Thoracic aorta endothelial cell (primary cell): ENCODE measurements around the gene SLC2A6. TPM values are rescaled to one million over a fixed set of nuclear protein-coding genes. Genes with fewer than 3 reads are reported as not detected.

Source experiments
- total RNA-seq: library from RNA; depleted of rRNA; stranded (reverse); fragments of >200 nt; gene quantifications from 2 replicates; pipeline ENCODE4 v1.2.3, GENCODE V29; 2012

SLC2A6 gene, protein sequence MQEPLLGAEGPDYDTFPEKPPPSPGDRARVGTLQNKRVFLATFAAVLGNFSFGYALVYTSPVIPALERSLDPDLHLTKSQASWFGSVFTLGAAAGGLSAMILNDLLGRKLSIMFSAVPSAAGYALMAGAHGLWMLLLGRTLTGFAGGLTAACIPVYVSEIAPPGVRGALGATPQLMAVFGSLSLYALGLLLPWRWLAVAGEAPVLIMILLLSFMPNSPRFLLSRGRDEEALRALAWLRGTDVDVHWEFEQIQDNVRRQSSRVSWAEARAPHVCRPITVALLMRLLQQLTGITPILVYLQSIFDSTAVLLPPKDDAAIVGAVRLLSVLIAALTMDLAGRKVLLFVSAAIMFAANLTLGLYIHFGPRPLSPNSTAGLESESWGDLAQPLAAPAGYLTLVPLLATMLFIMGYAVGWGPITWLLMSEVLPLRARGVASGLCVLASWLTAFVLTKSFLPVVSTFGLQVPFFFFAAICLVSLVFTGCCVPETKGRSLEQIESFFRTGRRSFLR
- 19.0 and 33.8 TPM in 2 replicates for total RNA-seq

DNA sequence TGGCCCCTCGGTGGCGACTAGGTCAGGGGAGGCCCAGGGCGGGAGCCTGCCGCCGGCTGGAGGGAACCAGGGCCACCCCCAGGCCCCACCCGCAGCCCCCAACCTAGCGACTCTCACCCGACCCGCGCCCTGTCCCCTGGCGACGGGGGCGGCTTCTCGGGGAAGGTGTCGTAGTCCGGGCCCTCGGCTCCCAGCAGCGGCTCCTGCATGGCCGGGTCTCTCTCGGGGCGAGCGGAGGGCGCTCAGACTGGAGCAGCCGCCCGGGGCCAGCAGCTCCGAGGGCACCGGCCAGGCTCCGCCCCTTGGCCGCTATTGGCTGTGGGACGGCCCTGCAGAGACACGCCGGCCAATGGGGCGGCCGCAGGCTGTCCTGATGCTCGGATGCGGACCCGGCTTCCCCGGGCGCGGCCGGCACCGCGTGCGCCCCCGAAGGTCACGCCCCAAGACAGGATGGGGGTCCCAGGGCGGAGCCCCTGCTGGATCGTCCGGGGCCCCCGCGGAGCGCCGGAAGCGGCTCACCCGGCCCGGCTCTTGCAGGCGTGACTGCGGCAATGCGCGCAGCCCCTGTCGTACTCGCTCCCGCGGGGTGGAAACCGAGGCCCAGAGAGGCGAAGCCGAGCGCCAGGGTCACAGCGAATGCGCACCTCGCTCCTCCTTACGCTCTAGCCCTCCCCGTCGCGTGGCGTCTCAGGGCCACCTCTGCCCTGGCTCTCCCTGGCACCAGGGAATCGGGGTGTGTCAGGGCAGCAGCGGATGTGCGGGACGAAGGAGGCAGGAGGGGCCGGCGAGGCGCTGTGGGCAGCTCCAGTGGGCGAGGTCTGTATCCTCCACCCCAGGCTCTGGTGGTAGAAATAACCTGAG is at the start of gene SLC2A6:
Gene SLC2A6 (minus strand): TSS at position 249 of the 861 bp plus-strand sequence. CDS start 40 bp downstream, at position 209.

DNA sequence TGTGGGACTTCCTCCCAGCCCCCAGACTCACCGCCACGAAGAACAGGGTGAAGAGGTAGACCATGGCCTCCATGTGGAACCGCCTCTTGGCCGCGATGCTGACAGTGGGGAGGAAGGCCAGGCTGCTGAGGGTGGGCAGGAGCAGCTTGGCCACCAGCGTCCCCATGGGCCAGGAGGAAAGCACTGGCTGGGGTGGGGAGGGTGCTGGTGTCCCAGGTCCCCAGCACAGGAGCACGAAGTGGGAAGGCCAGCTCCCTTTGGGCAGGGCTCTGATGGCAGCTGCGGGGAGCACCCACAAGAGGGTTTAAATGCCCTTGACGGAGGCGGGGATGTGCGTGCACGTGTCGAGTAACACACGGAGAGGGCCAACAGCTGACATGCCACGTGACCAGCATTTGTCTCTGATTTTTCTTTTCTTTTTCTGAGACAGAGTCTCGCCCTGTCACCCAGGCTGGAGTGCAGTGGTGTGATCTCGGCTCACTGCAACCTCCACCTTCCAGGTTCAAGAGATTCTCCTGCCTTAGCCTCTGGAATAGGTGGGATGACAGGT is 45.9 kb upstream of the SLC2A6 start, which contains the start of gene MYMK:
Gene MYMK (minus strand): TSS at position 281 of the 550 bp plus-strand sequence. CDS start 115 bp downstream, at position 166.

DNA sequence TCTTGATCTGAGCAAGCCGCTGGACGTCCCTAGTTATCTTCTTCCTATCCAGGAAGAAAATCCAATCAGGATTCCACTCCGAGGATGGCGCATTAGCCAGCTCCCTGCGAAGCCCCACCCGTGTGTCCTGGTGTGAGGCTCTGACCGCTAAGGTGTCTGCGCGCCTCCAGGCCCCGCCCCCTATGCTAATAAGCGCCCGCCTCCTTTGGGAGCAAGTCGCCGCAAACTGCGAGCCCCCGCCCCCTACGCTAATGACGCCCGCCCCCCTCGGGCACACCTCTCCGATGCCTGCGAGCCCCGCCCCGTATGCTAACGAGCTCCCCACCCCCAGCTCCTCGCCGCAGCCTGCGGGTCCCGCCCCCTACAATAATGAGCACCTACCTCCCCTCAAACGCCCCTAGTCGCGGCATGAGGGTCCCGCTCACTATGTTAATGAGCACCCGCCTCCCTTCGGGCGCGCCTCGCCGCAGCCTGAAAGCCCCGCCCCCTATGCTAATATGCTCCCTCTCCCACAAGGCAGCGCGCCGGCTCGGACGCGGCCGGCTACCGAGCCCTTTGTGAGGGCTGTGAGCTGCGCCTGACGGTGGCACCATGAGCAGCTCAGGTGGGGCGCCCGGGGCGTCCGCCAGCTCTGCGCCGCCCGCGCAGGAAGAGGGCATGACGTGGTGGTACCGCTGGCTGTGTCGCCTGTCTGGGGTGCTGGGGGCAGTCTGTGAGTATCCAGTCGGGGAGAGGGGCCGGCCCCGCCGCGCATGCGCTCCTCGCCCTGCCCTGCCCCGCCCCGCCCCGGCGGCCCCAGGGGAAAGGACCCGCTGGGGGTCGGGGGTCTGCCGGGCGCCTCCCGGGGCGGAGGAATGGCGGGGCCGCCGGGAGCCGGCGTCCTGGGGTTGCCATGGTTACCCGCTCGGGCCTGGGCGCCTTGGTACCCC is 19.2 kb downstream of the SLC2A6 start, which contains the start of gene CACFD1:
Gene CACFD1 (plus strand): TSS at position 503 of the 929 bp plus-strand sequence. CDS start 89 bp downstream, at position 592.

DNA sequence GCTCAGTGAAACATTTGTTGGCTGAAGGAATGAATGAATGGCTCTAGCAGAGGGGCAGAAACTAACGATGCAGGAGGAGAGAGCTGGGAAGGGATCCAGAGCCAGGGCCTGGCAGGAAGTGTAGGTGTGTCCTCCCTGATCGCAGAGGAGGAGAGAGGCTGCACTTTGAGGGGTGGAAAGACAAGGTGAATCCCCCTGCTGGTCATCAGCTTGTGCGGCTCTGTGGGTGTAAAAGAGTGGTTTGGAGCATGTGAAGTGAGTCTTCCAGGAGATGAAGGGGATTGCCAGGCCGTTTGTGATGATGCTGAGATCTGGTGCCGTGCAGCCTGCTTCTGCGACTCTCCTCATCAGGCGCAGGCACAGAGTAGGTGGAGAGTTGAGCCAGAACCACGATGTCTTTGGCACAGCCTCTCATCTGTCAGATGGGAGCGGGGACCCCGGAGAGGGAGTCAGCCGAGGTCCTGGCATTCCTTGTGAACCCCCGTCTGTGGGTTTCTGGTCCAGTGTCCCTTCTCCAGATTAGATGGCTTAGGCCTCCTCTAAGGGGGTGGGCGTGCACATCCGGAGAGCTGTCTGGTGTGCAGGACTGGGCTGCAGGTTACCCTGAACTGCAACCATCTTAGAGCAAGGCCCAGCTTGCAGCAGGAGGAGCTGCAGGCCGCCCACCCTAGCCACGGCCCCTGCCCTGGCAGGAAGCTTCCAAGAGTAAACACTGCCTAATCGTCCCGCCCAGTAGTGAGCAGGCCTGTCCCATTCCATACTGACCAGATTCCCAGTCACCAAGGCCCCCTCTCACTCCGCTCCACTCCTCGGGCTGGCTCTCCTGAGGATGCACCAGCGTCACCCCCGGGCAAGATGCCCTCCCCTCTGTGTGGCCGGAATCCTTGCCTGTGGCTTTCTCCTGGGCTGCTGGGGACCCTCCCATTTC is 57.0 kb downstream of the SLC2A6 start, which contains the start of gene ADAMTS13:
Gene ADAMTS13 (plus strand): TSS at position 753 of the 928 bp plus-strand sequence. CDS start 77 bp downstream, at position 830.

Other genes with a start within 250 kb of the SLC2A6 start
- 0.13 and 0.22 TPM in 2 replicates for gene ABO, start 203.9 kb downstream of the SLC2A6 start, total RNA-seq
- 11.0 and 11.3 TPM in 2 replicates for gene SURF6, start 142.9 kb downstream of the SLC2A6 start, total RNA-seq
- gene MED22, start 131.0 kb downstream of the SLC2A6 start, total RNA-seq: 13.8 and 19.4 TPM in 2 replicates
- gene RPL7A, start 130.9 kb downstream of the SLC2A6 start, total RNA-seq: 2,011 and 2,560 TPM in 2 replicates
- gene SURF1, start 122.6 kb downstream of the SLC2A6 start, total RNA-seq: 11.3 and 21.5 TPM in 2 replicates
- 10.6 and 14.2 TPM in 2 replicates for gene SURF2, start 122.5 kb downstream of the SLC2A6 start, total RNA-seq
- 271 and 325 TPM in 2 replicates for gene SURF4, start 103.0 kb downstream of the SLC2A6 start, total RNA-seq
- gene STKLD1, start 102.7 kb downstream of the SLC2A6 start, total RNA-seq: 0.57 and 3.1 TPM in 2 replicates
- gene REXO4, start 61.1 kb downstream of the SLC2A6 start, total RNA-seq: 18.9 and 24.6 TPM in 2 replicates
- 0.53 and 0.57 TPM in 2 replicates for gene ADAMTS13, start 56.7 kb downstream of the SLC2A6 start, total RNA-seq
- 3.0 and 4.9 TPM in 2 replicates for gene CACFD1, start 19.1 kb downstream of the SLC2A6 start, total RNA-seq
- gene MYMK, start 45.9 kb upstream of the SLC2A6 start, total RNA-seq: not detected in 2 replicates
- gene ADAMTSL2, start 55.6 kb upstream of the SLC2A6 start, total RNA-seq: not detected in 2 replicates
- gene FAM163B, start 130.3 kb upstream of the SLC2A6 start, total RNA-seq: not detected in 2 replicates
- gene DBH, start 157.3 kb upstream of the SLC2A6 start, total RNA-seq: not detected in 2 replicates